ENCODE measurements around the gene GCA. TPM values are rescaled to one million over a fixed set of nuclear protein-coding genes. Genes with fewer than 3 reads are reported as not detected.
A peak's percentile ranks its signal among the peaks of the same experiment; 100 is the strongest.

Gene GCA
- total RNA-seq, 2 experiments from 2014 or later, result 3.9 to 5.0 TPM

DNA sequence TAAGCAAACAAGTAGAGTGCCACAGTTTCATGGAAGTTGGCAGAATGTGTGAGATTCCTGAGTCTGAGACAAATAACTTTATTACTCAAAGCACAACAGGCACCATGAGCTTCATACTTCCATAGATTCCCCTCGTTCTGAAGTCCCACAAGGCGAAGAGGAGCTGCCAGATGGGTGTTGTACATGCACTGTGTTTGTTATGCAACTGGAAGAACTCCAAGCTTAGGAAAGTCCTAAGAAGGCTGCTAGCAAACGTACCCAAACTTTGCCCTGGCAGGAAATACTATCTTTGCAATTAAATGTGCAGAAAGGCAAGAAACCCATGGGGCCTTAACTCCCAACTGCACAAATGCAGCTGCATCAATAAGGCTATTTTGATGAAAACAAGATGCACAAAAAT lies 1.6 kb upstream of the GCA start:
- peaks cover 4% of the 10 kb centered on the region for H3K36me3 Mint-ChIP-seq (ENCODE audit: low read depth)
- H3K9me3 Mint-ChIP-seq, result no peaks in the 10 kb centered on the region
- ATAC-seq (ENCODE audit: poor library complexity), result no peak
- TF ChIP-seq, protein P1, sequence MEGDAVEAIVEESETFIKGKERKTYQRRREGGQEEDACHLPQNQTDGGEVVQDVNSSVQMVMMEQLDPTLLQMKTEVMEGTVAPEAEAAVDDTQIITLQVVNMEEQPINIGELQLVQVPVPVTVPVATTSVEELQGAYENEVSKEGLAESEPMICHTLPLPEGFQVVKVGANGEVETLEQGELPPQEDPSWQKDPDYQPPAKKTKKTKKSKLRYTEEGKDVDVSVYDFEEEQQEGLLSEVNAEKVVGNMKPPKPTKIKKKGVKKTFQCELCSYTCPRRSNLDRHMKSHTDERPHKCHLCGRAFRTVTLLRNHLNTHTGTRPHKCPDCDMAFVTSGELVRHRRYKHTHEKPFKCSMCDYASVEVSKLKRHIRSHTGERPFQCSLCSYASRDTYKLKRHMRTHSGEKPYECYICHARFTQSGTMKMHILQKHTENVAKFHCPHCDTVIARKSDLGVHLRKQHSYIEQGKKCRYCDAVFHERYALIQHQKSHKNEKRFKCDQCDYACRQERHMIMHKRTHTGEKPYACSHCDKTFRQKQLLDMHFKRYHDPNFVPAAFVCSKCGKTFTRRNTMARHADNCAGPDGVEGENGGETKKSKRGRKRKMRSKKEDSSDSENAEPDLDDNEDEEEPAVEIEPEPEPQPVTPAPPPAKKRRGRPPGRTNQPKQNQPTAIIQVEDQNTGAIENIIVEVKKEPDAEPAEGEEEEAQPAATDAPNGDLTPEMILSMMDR (IDR thresholded peaks at IDR 0.05), result no peak
- Histone ChIP-seq H3K4me3 (ENCODE audit: low read length) (no peak overlapping the region), H3K27ac (ENCODE audit: low read depth in 1 of 2, low read length in 2 of 2) (no peak overlapping the region), H3K9me3 (ENCODE audit: control insufficient read depth in 1 of 2, insufficient read depth in 1 of 2, low read length in 2 of 2) (no peaks in the 10 kb centered on the region), H3K4me1 (ENCODE audit: insufficient read depth, low read length) (peaks cover 12% of the 10 kb centered on the region), H3K27me3 (ENCODE audit: control insufficient read depth in 1 of 2, insufficient read depth in 2 of 2, low read length in 2 of 2) (no peaks in the 10 kb centered on the region), H3K36me3 (ENCODE audit: insufficient read depth, low read length) (no peaks in the 10 kb centered on the region)
- ChIA-PET CTCF (interaction anchor here (1.6 to 2.1 kb wide), 3 partner anchors 23 to 41 kb away, joined by 4 to 7 read pairs (median 7); partner anchors contain the start of gene IFIH1), POLR2A (interaction anchor here (1.1 to 2.3 kb wide), 3 partner anchors 8 to 44 kb away, joined by 3 to 30 read pairs (median 8); partner anchors contain the start of gene IFIH1)
- intact Hi-C loops (cut with DNase I, micrococcal nuclease), result loop anchor here in 1 of 2 experiments (10.0 kb wide), 1 partner anchor 1038 kb away; the partner anchor contains the start of gene PSMD14
- H3K27me3 Mint-ChIP-seq, result no peaks in the 10 kb centered on the region
- no peak overlapping the region for H3K27ac Mint-ChIP-seq
- H3K4me1 Mint-ChIP-seq (ENCODE audit: low read depth), result peaks cover 19% of the 10 kb centered on the region
- no peak for DNase-seq
- no peak overlapping the region for H3K4me3 Mint-ChIP-seq

DNA sequence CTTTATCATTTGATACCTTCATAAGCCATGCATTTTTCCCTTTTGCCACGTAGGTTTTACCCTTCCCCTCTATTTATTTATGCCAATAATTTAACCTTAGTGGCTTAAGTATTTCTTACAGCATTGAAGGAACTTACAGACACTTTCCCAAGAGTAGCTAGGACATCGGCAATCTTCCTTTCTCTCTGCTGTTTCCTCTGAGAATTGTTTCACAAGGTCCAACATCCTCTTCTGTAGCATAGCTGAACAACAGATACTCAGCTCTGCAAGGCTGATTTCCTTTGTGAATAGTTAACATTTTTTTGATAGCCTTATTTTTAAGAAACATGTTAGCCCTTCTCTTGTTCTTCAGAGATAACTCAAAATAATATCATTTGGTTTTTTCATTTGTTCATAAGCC lies 1.1 kb upstream of the GCA start:
- peaks cover 19% of the 10 kb centered on the region for H3K4me1 Mint-ChIP-seq (ENCODE audit: low read depth)
- ChIA-PET POLR2A (interaction anchor here (1.1 to 2.3 kb wide), 3 partner anchors 8 to 44 kb away, joined by 3 to 30 read pairs (median 8); partner anchors contain the start of gene IFIH1), CTCF (interaction anchor here (1.4 to 2.1 kb wide), 4 partner anchors 8 to 42 kb away, joined by 4 to 7 read pairs (median 6); partner anchors contain the start of gene IFIH1)
- no peaks in the 10 kb centered on the region for H3K27me3 Mint-ChIP-seq
- no peaks in the 10 kb centered on the region for H3K9me3 Mint-ChIP-seq
- DNase-seq (no peak), ATAC-seq (ENCODE audit: poor library complexity) (no peak)
- H3K36me3 ChIP-seq (ENCODE audit: insufficient read depth, low read length), result no peaks in the 10 kb centered on the region
- intact Hi-C loops (cut with DNase I, micrococcal nuclease), result loop anchor here in 1 of 2 experiments (10.0 kb wide), 1 partner anchor 1038 kb away; the partner anchor contains the start of gene PSMD14
- H3K4me3 Mint-ChIP-seq, result peak overlapping the region; percentile 82
- H3K9me3 ChIP-seq (ENCODE audit: control insufficient read depth in 1 of 2, insufficient read depth in 1 of 2, low read length in 2 of 2), result no peaks in the 10 kb centered on the region
- H3K27ac ChIP-seq (ENCODE audit: low read depth in 1 of 2, low read length in 2 of 2), result no peak overlapping the region
- H3K36me3 Mint-ChIP-seq (ENCODE audit: low read depth), result peaks cover 6% of the 10 kb centered on the region
- peaks cover 12% of the 10 kb centered on the region for H3K4me1 ChIP-seq (ENCODE audit: insufficient read depth, low read length)
- TF ChIP-seq, protein P1 (IDR thresholded peaks at IDR 0.05), result no peak
- H3K27me3 ChIP-seq (ENCODE audit: control insufficient read depth in 1 of 2, insufficient read depth in 2 of 2, low read length in 2 of 2), result no peaks in the 10 kb centered on the region
- H3K4me3 ChIP-seq (ENCODE audit: low read length), result no peak overlapping the region
- H3K27ac Mint-ChIP-seq, result no peak overlapping the region

- CTCF ChIA-PET, result interaction anchor here (1.4 to 2.1 kb wide), 4 partner anchors 9 to 42 kb away, joined by 4 to 7 read pairs (median 6); partner anchors contain the start of gene IFIH1
- Mint-ChIP-seq H3K4me3 (peak overlapping the region; percentile 82), H3K27me3 (no peaks in the 10 kb centered on the region), H3K27ac (peak overlapping the region; percentile 13), H3K4me1 (ENCODE audit: low read depth) (peaks cover 19% of the 10 kb centered on the region), H3K36me3 (ENCODE audit: low read depth) (peaks cover 8% of the 10 kb centered on the region), H3K9me3 (no peaks in the 10 kb centered on the region)
- peak overlapping the region; percentile 64 for H3K4me3 ChIP-seq (ENCODE audit: low read length)
- POLR2A ChIA-PET, result interaction anchor here (0.8 to 2.3 kb wide), 4 partner anchors 9 to 25 kb away, joined by 4 to 30 read pairs (median 6); partner anchors contain the start of gene IFIH1
- no peak for ATAC-seq (ENCODE audit: poor library complexity)
- intact Hi-C loops (cut with DNase I, micrococcal nuclease), result loop anchor here in 1 of 2 experiments (10.0 kb wide), 1 partner anchor 1039 kb away; the partner anchor contains the start of gene PSMD14
- TF ChIP-seq, protein P1 (IDR thresholded peaks at IDR 0.05), result no peak
- DNase-seq, result no peak
- peaks cover 12% of the 10 kb centered on the region for H3K4me1 ChIP-seq (ENCODE audit: insufficient read depth, low read length)
- H3K36me3 ChIP-seq (ENCODE audit: insufficient read depth, low read length), result no peaks in the 10 kb centered on the region
- no peak overlapping the region for H3K27ac ChIP-seq (ENCODE audit: low read depth in 1 of 2, low read length in 2 of 2)
- H3K27me3 ChIP-seq (ENCODE audit: control insufficient read depth in 1 of 2, insufficient read depth in 2 of 2, low read length in 2 of 2), result no peaks in the 10 kb centered on the region
- no peaks in the 10 kb centered on the region for H3K9me3 ChIP-seq (ENCODE audit: control insufficient read depth in 1 of 2, insufficient read depth in 1 of 2, low read length in 2 of 2)
These were observed 474 bp upstream of the GCA start for GRCh38 chr2:162343492-162343823.

Data from CD4-positive, alpha-beta T cell (primary cell).